A673 (cell line): ENCODE data around the gene MSL1.

Experiments
- CTCF ChIP-seq: fragments of 300-800, 200-600 bp; sonication (generic); conservative IDR thresholded peaks from 2 replicates; pipeline ENCODE4 v1.5.1; 2017; ENCODE audit warnings: low read depth, mild to moderate bottlenecking, antibody characterized with exemption, low read length, moderate library complexity, mixed read lengths
- EZH2 ChIP-seq: fragments of 200-600 bp; sonication (generic); IDR thresholded peaks from 2 replicates; pipeline ENCODE4 v1.6.1; 2017; ENCODE audit warnings: borderline replicate concordance, low read depth, mild to moderate bottlenecking, mixed read lengths, antibody characterized with exemption, low read length; ENCODE audit not compliant: poor library complexity, severe bottlenecking

DNA sequence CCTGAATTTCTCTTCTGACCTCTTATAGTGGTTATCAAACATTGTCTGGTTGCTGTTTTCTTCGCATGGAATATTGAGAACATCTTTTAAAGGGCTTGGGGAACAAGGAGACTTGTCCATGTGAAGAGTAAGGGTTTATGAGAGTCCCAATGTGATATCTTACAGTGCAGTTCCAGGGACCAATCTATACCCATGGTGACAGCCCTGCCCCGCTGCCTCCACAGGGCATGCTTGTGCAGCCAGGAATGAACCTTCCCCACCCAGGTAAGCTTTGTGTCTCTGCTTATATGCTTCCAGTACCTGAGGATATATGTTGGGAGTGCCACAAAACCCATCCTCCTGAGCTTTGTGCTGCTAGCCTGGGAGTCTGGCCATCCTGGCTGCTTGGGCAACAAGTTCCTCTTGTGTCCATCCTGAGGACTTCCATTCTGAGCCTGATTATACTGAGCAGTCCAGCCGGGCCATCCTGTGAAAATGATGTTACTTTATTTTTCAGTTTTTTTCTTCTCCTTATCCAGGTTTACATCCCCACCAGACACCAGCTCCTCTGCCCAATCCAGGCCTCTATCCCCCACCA, 46.0 kb downstream of the MSL1 start:
- TF ChIP-seq CTCF (no peak), EZH2 (no peak)
